Heart right ventricle (tissue), 16 donors: Measurements from ENCODE around the gene NPTX2. TPM values are rescaled to one million over a fixed set of nuclear protein-coding genes. Genes with fewer than 3 reads are reported as not detected.

Experiments
- ATAC-seq, 8 donors: fragments of 200-7000 bp; cut with Tn5 transposase; one replicate each; pipeline ENCODE4 v1.9.1; 2020; ENCODE audit warnings: mild to moderate bottlenecking in 8 of 8, moderate library complexity in 8 of 8, moderate number of reproducible peaks in 1 of 8
- DNase-seq, 2 donors: peaks; one replicate each; pipeline ENCODE4 v3.0.0-alpha.2; 2020
- H3K27ac ChIP-seq, 10 donors: fragments of 200-600 bp; sonication (generic) in 2 of 10; one replicate each; pipeline versions ENCODE4 v1.5.0 to v1.8.0; 2020 to 2022; ENCODE audit warnings: mild to moderate bottlenecking in 3 of 10
- H3K27me3 ChIP-seq, 7 donors: fragments of 200-600 bp; one replicate each; pipeline ENCODE4 v1.8.0; 2021 to 2022; ENCODE audit warnings: mild to moderate bottlenecking in 2 of 7
- H3K36me3 ChIP-seq, 9 donors: fragments of 200-600 bp; sonication (generic) in 1 of 9; one replicate each; pipeline versions ENCODE4 v1.5.0 to v1.8.0; 2020 to 2022; ENCODE audit warnings: mild to moderate bottlenecking in 2 of 9
- H3K4me1 ChIP-seq, 9 donors: fragments of 200-600 bp; sonication (generic) in 1 of 9; one replicate each; pipeline versions ENCODE4 v1.5.0 to v1.8.0; 2020 to 2022; ENCODE audit warnings: mild to moderate bottlenecking in 4 of 9
- H3K4me3 ChIP-seq, 10 donors: fragments of 200-600 bp; sonication (generic) in 2 of 10; one replicate each; pipeline versions ENCODE4 v1.5.0 to v1.8.0; 2020 to 2022; ENCODE audit warnings: mild to moderate bottlenecking in 7 of 10, moderate library complexity in 2 of 10
- H3K9me3 ChIP-seq, 11 donors: fragments of 200-600 bp in 10 of 11; sonication (generic) in 2 of 11; one replicate each; pipeline versions ENCODE4 v1.5.0 to v1.8.0; 2013 to 2022; ENCODE audit warnings: mild to moderate bottlenecking in 2 of 11, control low read depth in 1 of 11, moderate library complexity in 1 of 11
- CTCF ChIP-seq, 9 donors: fragments of 200-600 bp; sonication (generic) in 2 of 9; IDR thresholded peaks; one replicate each; pipeline versions ENCODE4 v1.5.0 to v1.8.0; 2021 to 2022; ENCODE audit warnings: antibody characterized with exemption in 9 of 9, mild to moderate bottlenecking in 5 of 9, moderate library complexity in 1 of 9
- WGBS, 2 donors: extraction: QIAGEN DNeasy Blood & Tissue Kit; methylation state at CpG; one replicate each; pipeline ENCODE4 v1.1.7; 2013; ENCODE audit warnings: inconsistent platforms in 1 of 2; 5-methylcytosine and 5-hydroxymethylcytosine counted together
- intact Hi-C, 10 donors: fragments of 100-400 bp; cut with DNase I; formaldehyde crosslinking; loops; one replicate each; pipeline versions ENCODE4 v1.11.1 to v1.14.2; 2022
- polyA plus RNA-seq, 2 donors: library from polyadenylated mRNA; stranded (reverse); fragments of 200-250 nt; gene quantifications; one replicate each; pipeline ENCODE4 v1.2.3, GENCODE V29; 2013
- total RNA-seq, 10 donors: library from RNA; stranded (reverse); fragmentation: NEBNext Ultra II Directional in 3 of 10; extraction: Animal tissue kit (Norgen Biotek cat#: 25700) in 3 of 10; gene quantifications; one replicate each; pipeline versions ENCODE4 v1.2.1 to v1.2.4, GENCODE V29; 2021 to 2023
- donor health status: Arrhythmogenic right ventricular cardiomyopathy.
- donor health status: ischemic (EF 13 %, LVEDD 7.1; RV severe dilation, severe dysfunction).
- donor health status: healthy with polysubstance abuse.
- donor health status: DM: no; HTN: yes; CAD: no.
- donor health status: DM: no; HTN: no; CAD: no.
- donor health status: ischemic (EF 25% LVEDD 6.9; RV normal size, moderate dysfunction).
- donor health status: ischemic (EF 25% LVEDD 5.7; RV mildly dilated, moderate dysfunction).
- donor health status: healthy.
- donor health status: DM: yes; HTN: yes; CAD: no.
- donor health status: Ischemic cardiomyopathy.
- donor health status: ischemic (EF 35%, LVEDD 5.7; RV mildly dilated, moderate dysfunction).
- donor health status: nonischemic (EF 11% LVEDD 7.7; RV severe dilation, severe dysfunction).
- donor health status: DM: yes; HTN: yes; CAD: no.
- donor health status: PGD.
- donor health status: ischemic (EF 29% LVEDD 5.4; RV normal size, mild dysfunction).
- donor health status: nonischemic (EF 23%, LVEDD 6.1; RV moderate dilation, normal function).

Gene NPTX2
- total and polyA plus RNA-seq, 12 donors, result 0.44 to 11.1 (median 1.7) TPM

GRCh38 chr7:98674881-98675280, 57.8 kb downstream of the NPTX2 start:
- no peak overlapping the region for H3K4me3 ChIP-seq
- no peak overlapping the region for H3K27ac ChIP-seq
- 55 to 62% methylated on average over 9 of the region's 9 CpGs for WGBS, 2 donors
- H3K4me1 ChIP-seq, result no peaks in the 10 kb centered on the region
- intact Hi-C loops, result no loop called here
- no peak for DNase-seq
- H3K9me3 ChIP-seq, result peaks cover 0 to 32% (median 0%) of the 10 kb centered on the region in 11 donors
- peaks cover 0 to 16% (median 6%) of the 10 kb centered on the region in 7 donors for H3K27me3 ChIP-seq
- no peak for ATAC-seq
- no peaks in the 10 kb centered on the region for H3K36me3 ChIP-seq
- TF ChIP-seq CTCF (IDR thresholded peaks at IDR 0.05), result no peak

GRCh38 chr7:98678215-98678614, 61.1 kb downstream of the NPTX2 start:
- H3K27me3 ChIP-seq, result peaks cover 0 to 9% (median 6%) of the 10 kb centered on the region in 7 donors
- no peak for TF ChIP-seq CTCF (IDR thresholded peaks at IDR 0.05)
- H3K27ac ChIP-seq, result no peak overlapping the region
- H3K9me3 ChIP-seq, result peaks cover 0 to 15% (median 0%) of the 10 kb centered on the region in 11 donors
- no peaks in the 10 kb centered on the region for H3K4me1 ChIP-seq
- DNase-seq (no peak), ATAC-seq (no peak)
- H3K36me3 ChIP-seq, result no peaks in the 10 kb centered on the region
- H3K4me3 ChIP-seq, result no peak overlapping the region
- intact Hi-C loops, result no loop called here
- WGBS, 2 donors, result 89 to 95% methylated on average over 7 of the region's 7 CpGs

Other genes starting within 250 kb of the NPTX2 start
- 1 to 10 TPM in 6 of 10 donors, under 1 TPM in 4; 0.53 to 5.2 (median 1.4) TPM for gene BAIAP2L1, start 216.2 kb upstream of the NPTX2 start, total RNA-seq
- 1 to 10 TPM; 2.2 to 5.8 TPM for gene BAIAP2L1, start 216.2 kb upstream of the NPTX2 start, polyA plus RNA-seq